Sigmoid colon (tissue), 7 donors: Measurements from ENCODE around the gene TMEM18. TPM values are rescaled to one million over a fixed set of nuclear protein-coding genes. Genes with fewer than 3 reads are reported as not detected.
"Not testable (repeated sequence)": the region's sequence is repeated elsewhere in the genome, so short reads cannot be mapped to it uniquely, and the experiment has no call there.

Source experiments
- DNase-seq: peaks from one replicate; pipeline ENCODE4 v3.0.0-alpha.2; 2019
- H3K27ac ChIP-seq, 4 donors: fragments of 200-600 bp; sonication (generic); one replicate each; pipeline ENCODE4 v1.5.1; 2016 to 2019; ENCODE audit warnings: mild to moderate bottlenecking in 1 of 4
- H3K27me3 ChIP-seq, 3 donors: fragments of 200-600 bp; sonication (generic); one replicate each; pipeline ENCODE4 v1.5.1; 2019; ENCODE audit warnings: mild to moderate bottlenecking in 1 of 3
- H3K36me3 ChIP-seq, 4 donors: fragments of 200-600 bp; sonication (generic); one replicate each; pipeline ENCODE4 v1.5.1; 2016 to 2019
- H3K4me1 ChIP-seq, 4 donors: fragments of 200-600 bp; sonication (generic); one replicate each; pipeline ENCODE4 v1.5.1; 2017 to 2019
- H3K4me3 ChIP-seq, 4 donors: fragments of 200-600 bp; sonication (generic); one replicate each; pipeline ENCODE4 v1.5.1; 2017 to 2019; ENCODE audit warnings: mild to moderate bottlenecking in 2 of 4, moderate library complexity in 1 of 4
- H3K9me3 ChIP-seq, 4 donors: fragments of 200-600 bp in 3 of 4; sonication (generic) in 3 of 4; one replicate each; pipeline versions ENCODE4 v1.5.1 to v1.6.1; 2013 to 2019
- CTCF ChIP-seq, 4 experiments: fragments of 450-650 bp in 3 of 4; fragments of 200-600 bp in 1 of 4; IDR thresholded peaks; one replicate each; pipeline ENCODE4 v1.5.1; 2016 to 2019; ENCODE audit warnings: antibody characterized with exemption in 4 of 4, mild to moderate bottlenecking in 3 of 4, moderate library complexity in 2 of 4
- EP300 ChIP-seq, 4 donors: sonication (generic); formaldehyde crosslinking; IDR thresholded peaks; one replicate each; pipeline ENCODE4 v1.6.1; 2017; ENCODE audit warnings: antibody characterized with exemption in 4 of 4
- POLR2A ChIP-seq, 2 donors: fragments of 450-650 bp; IDR thresholded peaks; one replicate each; pipeline ENCODE4 v1.6.1; 2016; ENCODE audit warnings: antibody characterized with exemption in 2 of 2, mild to moderate bottlenecking in 2 of 2, moderate library complexity in 2 of 2
- POLR2AphosphoS5 ChIP-seq, 4 donors: sonication (generic); formaldehyde crosslinking; IDR thresholded peaks; one replicate each; pipeline ENCODE4 v1.6.1; 2017; ENCODE audit warnings: antibody characterized with exemption in 4 of 4
- WGBS, 2 donors: extraction: QIAGEN DNeasy Blood & Tissue Kit; methylation state at CpG; one replicate each; pipeline ENCODE4 v1.1.7; 2013; 5-methylcytosine and 5-hydroxymethylcytosine counted together
- intact Hi-C: fragments of 100-400 bp; cut with DNase I; formaldehyde crosslinking; loops from one replicate; pipeline ENCODE4 v1.15.1; 2023
- polyA plus RNA-seq, 3 donors: library from polyadenylated mRNA; stranded (reverse); fragments of 200-250 nt; gene quantifications; one replicate each; pipeline ENCODE4 v1.2.3, GENCODE V29; 2013
- total RNA-seq, 4 donors: library from RNA; depleted of rRNA; stranded (reverse); fragments of >200 nt; gene quantifications; one replicate each; pipeline ENCODE4 v1.1.0, GENCODE V29; 2016
- donor health status: healthy with polysubstance abuse.
- donor health status: Bipolar disorder and iron deficiency.
- donor health status: healthy.

Gene TMEM18
- total and polyA plus RNA-seq, 7 donors: 10.6 to 26.8 (median 22.7) TPM

GRCh38 chr2:705971-706511 lies 28.8 kb upstream of the TMEM18 start:
- no peak overlapping the region for H3K4me3 ChIP-seq
- DNase-seq: no peak
- TF ChIP-seq EP300 (IDR thresholded peaks at IDR 0.05) (no peak), CTCF (IDR thresholded peaks at IDR 0.05) (no peak), POLR2AphosphoS5 (IDR thresholded peaks at IDR 0.05) (no peak), POLR2A (IDR thresholded peaks at IDR 0.05) (no peak)
- no peaks in the 10 kb centered on the region for H3K27me3 ChIP-seq
- no peaks in the 10 kb centered on the region for H3K36me3 ChIP-seq
- intact Hi-C loops: no loop called here
- H3K9me3 ChIP-seq: no peaks in the 10 kb centered on the region
- H3K27ac ChIP-seq: no peak overlapping the region
- 75 to 79% methylated on average over 7 of the region's 7 CpGs for WGBS, 2 donors
- no peaks in the 10 kb centered on the region for H3K4me1 ChIP-seq

- WGBS, 2 donors: 74 to 75% methylated on average over 8 of the region's 8 CpGs
- H3K9me3 ChIP-seq, H3K27me3 ChIP-seq, H3K4me3 ChIP-seq, H3K36me3 ChIP-seq, H3K4me1 ChIP-seq, DNase-seq, intact Hi-C loops, H3K27ac ChIP-seq: not testable (repeated sequence)
Measured at GRCh38 chr2:702765-703164, 25.6 kb upstream of the TMEM18 start.

- 75 to 83% methylated on average over 11 of the region's 11 CpGs for WGBS, 2 donors
- no peaks in the 10 kb centered on the region for H3K9me3 ChIP-seq
- no peaks in the 10 kb centered on the region for H3K27me3 ChIP-seq
- no peak for DNase-seq
- TF ChIP-seq CTCF (IDR thresholded peaks at IDR 0.05): no peak
- no peak for TF ChIP-seq POLR2AphosphoS5 (IDR thresholded peaks at IDR 0.05)
- no peak for TF ChIP-seq EP300 (IDR thresholded peaks at IDR 0.05)
- no peak for TF ChIP-seq POLR2A (IDR thresholded peaks at IDR 0.05)
- no peak overlapping the region for H3K4me3 ChIP-seq
- intact Hi-C loops: no loop called here
- no peaks in the 10 kb centered on the region for H3K36me3 ChIP-seq
- no peak overlapping the region for H3K27ac ChIP-seq
- H3K4me1 ChIP-seq: no peaks in the 10 kb centered on the region
Measured at GRCh38 chr2:696999-697627, 19.9 kb upstream of the TMEM18 start.

GRCh38 chr2:696463-696862 lies 19.3 kb upstream of the TMEM18 start:
- Histone ChIP-seq H3K36me3 (no peaks in the 10 kb centered on the region), H3K4me3 (no peak overlapping the region), H3K27ac (no peak overlapping the region), H3K27me3 (no peaks in the 10 kb centered on the region), H3K4me1 (no peaks in the 10 kb centered on the region), H3K9me3 (no peaks in the 10 kb centered on the region)
- WGBS, 2 donors: 55 to 82% methylated on average over 5 of the region's 5 CpGs
- no peak for DNase-seq
- intact Hi-C loops: no loop called here
- TF ChIP-seq POLR2AphosphoS5 (IDR thresholded peaks at IDR 0.05) (no peak), POLR2A (IDR thresholded peaks at IDR 0.05) (no peak), CTCF (IDR thresholded peaks at IDR 0.05) (no peak)

- no peaks in the 10 kb centered on the region for H3K27me3 ChIP-seq
- H3K36me3 ChIP-seq: no peaks in the 10 kb centered on the region
- TF ChIP-seq POLR2A (IDR thresholded peaks at IDR 0.05): no peak
- TF ChIP-seq EP300 (IDR thresholded peaks at IDR 0.05): no peak
- TF ChIP-seq POLR2AphosphoS5 (IDR thresholded peaks at IDR 0.05): no peak
- TF ChIP-seq CTCF (IDR thresholded peaks at IDR 0.05): no peak
- H3K4me1 ChIP-seq: no peaks in the 10 kb centered on the region
- WGBS, 2 donors: 57 to 58% methylated on average over 6 of the region's 6 CpGs
- no peak overlapping the region for H3K4me3 ChIP-seq
- H3K9me3 ChIP-seq: no peaks in the 10 kb centered on the region
- DNase-seq: no peak
- no peak overlapping the region for H3K27ac ChIP-seq
- intact Hi-C loops: no loop called here
Measured at GRCh38 chr2:694906-695510, 17.8 kb upstream of the TMEM18 start.
